CD4-positive, alpha-beta T cell treated with Interleukin-10 for 1 hour (primary cell): ENCODE results near the gene CLEC16A.
"Not testable (repeated sequence)": the region's sequence is repeated elsewhere in the genome, so short reads cannot be mapped to it uniquely, and the experiment has no call there.

Source experiments
- DNase-seq: peaks from one replicate; pipeline ENCODE4 v3.0.0-alpha.2; 2020

CLEC16A gene

DNA sequence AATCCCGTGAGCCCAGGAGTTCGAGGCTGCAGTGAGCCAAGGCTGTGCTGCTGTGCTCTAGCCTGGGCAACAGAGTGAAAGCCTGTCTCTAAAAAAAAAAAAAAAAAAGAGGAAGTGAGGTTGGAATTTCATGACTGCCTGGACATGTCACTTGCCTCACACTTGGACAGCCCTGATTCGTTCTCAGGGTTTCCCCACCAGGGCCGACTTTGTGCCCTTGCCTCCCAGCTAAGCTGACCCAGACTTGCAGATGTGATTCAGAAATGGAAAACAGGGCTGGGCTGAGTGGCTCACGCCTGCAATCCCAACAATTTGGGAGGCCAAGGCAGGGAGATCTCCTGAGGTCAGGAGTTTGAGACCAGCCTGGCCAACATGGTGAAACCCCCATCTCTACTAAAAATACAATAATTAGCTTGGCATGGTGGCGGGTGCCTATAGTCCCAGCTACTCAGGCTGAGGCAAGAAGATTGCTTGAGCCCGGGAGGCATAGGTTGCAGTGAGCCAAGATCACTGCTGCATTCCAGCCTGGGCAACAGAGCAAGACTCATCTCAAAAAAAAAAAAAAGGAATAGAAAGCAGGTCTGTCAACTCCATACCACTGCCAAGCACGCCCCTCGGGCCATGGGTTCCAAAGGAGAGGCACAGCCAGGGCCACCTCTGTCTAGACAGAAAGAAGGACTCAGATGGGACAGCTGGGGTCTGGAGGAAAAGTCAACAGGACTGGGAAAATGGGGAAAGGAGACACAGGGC is 264.7 kb downstream of the CLEC16A start:
- DNase-seq = no peak

- no peak for DNase-seq
These were observed 265.9 kb downstream of the CLEC16A start for GRCh38 chr16:11210260-11210659.

DNA sequence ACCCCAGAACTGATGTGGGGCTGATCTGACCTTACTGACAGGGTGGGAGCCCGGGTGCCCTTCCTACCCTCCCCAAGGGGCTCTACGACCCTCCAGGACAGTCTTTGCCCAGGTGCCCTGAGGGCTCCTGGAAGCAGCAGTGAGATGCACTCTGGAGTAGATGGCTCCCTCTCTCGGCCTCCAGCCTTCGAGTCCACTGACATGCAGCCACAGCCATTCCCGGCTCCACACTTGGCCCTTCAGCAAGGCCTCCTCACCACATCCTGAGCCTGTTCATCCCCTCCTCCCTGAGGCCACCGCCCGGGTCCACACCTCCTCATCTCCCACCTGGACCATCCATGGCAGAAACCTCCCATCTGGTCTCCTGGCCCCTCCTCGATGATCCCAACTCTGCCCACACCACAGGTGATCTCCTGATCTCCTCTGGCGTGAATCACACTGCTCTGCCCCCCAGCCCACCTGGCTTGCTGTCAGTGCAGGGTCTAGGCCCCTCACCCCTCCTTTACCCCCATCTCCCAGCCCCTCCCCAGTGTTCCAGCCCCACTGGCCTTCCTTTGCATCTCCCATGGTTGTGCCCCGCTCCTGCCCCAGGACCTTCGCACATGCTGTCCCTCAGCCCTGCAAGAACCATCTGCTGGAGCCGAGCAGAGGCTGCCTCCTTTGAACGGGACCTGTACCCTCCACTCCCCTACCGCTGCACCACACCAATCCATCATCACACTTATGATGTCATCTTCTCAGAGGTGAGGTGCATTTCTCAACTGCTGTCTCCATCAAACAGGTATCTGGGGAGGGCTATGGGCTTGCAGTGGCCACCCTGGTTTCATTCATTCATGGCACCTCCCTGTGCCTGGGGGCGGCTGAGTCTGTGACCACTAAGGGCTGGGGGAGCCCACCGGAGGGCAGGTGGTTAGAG is 267.0 kb downstream of the CLEC16A start:
- no peak for DNase-seq

GRCh38 chr16:11211977-11212797 is 267.8 kb downstream of the CLEC16A start:
- DNase-seq = no peak

GRCh38 chr16:11212798-11213196 is 268.4 kb downstream of the CLEC16A start:
- no peak for DNase-seq

DNA sequence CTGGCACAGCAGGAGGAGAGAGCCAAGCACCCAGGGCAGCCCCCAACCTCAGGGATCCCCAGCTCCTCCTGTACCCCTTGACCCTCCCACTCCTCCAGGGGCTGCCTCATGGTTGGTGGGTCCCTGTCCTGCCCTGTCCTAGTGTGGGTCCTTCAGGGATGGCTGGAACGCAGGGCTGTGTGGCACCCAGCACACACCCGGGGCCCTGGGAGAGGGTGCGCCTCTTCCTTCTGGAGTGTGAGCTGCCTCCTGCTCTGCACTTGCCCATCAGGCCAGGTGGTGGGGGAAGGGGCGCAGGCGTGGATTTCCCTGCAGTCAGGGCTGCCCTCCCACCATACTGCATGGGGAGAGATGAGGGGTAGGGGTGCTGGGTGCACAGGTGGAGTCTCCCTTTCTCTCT is 269.0 kb downstream of the CLEC16A start:
- DNase-seq = no peak

- no peak for DNase-seq
These were observed 269.4 kb downstream of the CLEC16A start for GRCh38 chr16:11213799-11214198.

DNA sequence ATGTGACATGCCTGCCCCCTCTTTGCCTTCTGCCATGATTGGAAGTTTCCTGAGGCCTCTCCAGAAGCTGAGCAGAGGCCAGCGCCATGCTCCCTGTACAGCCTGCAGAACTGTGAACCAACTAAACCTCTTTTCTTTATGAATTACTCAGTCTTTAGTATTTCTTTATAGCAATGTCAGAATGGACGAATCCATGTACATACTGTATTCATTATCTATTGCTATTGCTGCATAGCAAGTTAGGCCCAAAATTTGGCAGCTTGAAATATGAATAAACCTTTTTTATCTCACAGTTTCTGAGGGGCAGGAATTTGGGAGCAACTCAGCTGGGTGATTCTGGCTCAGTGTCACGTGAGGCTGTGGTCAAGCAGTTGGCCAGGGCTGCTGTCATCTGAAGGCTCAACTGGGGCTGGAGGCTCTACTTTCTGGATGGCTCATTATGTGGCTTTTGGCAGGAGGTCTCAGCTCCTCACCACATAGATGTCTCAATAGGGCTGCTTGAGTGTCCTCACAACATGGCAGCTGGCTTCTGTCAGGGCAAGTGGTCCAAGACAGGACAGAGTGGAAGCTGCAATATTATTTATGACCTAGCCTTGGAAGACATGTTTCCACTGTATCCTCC is 271.7 kb downstream of the CLEC16A start:
- DNase-seq = no peak

- DNase-seq = no peak
These were observed 273.6 kb downstream of the CLEC16A start for GRCh38 chr16:11217651-11218603.

DNA sequence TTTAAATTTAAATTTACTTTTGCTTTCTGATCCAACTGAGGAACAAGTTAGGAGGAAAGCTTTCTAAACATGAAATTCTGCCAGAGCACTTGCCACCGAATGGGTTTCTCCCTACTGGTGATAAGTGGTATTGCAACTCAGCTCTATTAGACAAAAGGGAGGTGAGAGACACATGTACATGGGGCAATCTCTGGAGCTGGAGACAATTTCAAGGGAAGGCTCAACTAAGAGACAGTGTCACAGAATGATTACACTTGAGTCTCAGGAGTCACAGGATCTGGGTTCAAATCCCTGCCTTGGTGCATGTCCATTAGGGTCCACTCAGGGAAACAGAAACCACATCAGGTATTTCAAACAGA is 274.2 kb downstream of the CLEC16A start:
- DNase-seq = no peak

DNA sequence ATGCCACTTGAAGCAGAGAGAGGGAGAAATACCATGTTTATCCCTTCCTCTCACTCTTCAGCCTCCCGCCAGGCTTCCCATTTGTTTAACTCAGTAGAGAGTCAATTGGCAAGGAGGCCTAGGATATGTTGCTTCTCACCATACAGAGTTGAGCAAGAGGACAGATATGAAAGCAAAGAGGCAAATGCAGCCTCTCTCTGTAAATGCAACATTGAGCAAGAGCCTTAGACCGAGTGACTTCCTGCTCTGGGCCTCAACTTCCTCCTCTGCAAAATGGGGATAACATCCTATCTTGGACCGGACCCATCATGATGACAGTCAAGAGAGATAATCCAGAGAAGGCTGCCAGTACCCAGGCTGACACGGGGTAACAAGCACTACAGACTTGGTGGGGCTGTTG is 274.8 kb downstream of the CLEC16A start:
- DNase-seq = no peak

DNA sequence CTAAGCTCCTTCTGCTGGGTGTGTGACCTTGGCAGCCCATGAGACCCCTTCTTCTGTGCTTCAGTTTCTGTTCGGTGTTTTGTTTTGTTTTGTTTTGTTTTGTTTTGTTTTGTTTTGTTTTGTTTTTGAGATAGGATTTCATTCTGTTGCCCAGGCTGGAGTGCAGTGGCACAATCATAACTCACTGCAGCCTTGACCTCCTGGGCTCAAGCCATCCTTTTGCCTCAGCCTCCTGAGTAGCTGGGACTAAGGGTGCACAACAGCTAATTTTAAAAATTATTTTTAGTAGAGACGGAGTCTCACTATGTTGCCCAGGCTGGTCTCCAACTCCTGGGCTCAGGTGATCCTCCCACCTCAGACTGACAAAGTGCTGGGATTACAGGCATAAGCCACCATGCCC is 276.1 kb downstream of the CLEC16A start:
- DNase-seq = not testable (repeated sequence)

DNA sequence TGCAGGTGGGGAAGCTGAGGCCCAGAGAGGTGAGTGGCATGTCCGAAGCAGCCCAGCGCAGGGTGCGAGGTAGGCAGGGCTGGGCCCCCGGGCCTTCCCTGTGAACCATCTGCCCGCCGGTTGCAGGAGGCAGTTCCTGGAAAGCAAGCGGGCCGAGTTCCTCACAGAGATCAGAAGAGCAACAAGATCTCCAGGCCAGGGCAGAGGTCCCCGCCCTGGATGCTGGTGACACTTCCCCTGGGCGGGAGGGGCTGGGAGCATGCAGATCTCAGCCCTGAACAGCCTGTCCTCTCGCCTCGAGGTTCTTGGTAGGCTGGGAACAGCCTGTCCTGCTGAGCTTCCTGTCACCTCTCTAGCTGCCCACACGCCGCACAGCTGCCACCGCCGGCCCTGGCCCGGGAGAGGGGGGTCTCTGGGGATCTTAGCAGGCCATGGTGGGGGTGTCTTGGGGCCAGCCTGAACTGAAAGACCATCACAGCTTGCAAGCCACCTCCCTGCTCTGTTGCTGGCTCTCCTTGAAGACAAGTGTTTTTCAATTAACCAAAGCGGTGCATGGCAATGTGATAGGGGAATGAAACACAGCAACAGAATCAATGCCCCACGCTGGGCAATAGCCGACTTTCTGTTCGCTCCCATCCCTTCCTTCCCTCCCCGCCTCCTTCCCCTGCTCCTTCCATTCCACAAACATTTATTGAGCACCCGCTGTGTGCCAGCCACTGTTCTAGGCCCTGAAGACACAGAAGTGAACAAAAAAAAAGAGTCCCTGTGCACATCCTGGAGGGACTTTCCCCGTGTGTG is 279.9 kb downstream of the CLEC16A start:
- DNase-seq = peak; percentile 71

GRCh38 chr16:11224894-11225676 is 280.7 kb downstream of the CLEC16A start:
- DNase-seq = peak; percentile 89

GRCh38 chr16:11225677-11226549 is 281.5 kb downstream of the CLEC16A start:
- DNase-seq = no peak

DNA sequence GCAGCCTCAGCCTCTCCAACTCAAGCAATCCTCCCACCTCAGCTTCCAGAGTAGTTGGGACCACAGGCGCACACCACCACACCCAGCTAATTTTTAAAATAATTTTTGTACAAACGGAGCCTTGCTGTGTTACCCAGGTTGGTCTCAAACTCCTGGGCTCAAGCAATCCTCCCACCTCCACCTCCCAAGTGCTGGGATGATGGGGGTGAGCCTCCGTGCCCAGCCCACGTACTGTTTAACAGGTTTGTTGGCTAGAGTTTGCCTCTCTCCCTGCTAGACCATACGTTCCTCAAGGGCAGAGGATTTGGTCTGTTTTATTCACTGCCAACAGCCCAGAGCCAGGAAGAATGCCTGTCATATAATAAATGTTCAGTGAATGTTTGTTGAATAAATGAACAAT is 285.1 kb downstream of the CLEC16A start:
- no peak for DNase-seq

DNA sequence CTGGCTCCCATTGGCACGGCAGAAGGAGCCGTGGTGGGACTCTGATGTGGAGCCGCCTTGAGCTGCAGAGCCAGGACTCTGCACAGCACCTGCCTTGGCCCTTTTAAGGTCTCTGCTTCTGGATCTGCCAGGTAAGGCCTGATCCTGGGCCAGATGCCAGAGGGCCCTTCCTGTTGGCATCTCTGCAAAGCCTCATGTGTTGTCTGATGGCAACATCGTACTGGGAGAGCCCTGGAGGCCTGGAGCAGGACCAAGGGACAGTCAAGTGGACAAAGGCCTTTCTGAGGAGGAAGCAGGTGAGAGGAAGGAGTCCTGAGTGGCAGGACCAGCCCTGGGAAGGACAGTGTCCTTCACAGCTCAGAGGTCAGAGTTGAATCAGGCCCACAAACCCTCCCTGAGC is 285.5 kb downstream of the CLEC16A start:
- DNase-seq = no peak

DNA sequence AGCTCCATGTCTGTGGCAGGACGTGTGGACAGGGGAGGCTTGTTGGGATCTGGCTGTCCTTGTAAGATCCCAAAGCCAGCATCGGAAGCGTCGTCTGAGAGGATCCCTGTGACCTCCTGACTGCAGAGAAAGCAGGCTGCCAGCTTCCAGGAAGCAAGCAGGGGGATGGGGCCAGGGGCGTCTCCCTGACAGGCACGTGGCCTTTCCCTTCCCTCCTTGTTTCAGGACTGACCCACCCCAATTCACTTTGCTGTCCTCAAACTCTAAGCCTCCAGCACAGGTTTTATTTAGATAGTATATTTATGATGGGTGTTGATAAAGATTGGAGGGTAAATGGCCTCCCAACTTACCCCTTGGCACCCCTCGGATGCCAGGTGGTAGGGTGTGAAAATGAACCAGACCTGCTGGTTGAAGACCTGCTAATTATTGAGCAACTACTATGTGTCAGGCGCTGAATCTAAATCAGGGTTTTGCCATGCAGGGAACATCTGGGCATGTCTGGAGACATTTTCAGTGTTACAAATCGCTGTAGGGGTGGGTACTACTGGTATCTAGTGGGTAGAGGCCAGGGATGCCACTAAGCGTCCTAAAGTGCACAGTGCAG is 287.1 kb downstream of the CLEC16A start:
- no peak for DNase-seq
